ENCODE data around the gene TM4SF1. TPM values are rescaled to one million over a fixed set of nuclear protein-coding genes. Genes with fewer than 3 reads are reported as not detected.

TM4SF1 gene
- total and polyA plus RNA-seq, 2 donors from 2014 or later, result 101 to 173 TPM

DNA sequence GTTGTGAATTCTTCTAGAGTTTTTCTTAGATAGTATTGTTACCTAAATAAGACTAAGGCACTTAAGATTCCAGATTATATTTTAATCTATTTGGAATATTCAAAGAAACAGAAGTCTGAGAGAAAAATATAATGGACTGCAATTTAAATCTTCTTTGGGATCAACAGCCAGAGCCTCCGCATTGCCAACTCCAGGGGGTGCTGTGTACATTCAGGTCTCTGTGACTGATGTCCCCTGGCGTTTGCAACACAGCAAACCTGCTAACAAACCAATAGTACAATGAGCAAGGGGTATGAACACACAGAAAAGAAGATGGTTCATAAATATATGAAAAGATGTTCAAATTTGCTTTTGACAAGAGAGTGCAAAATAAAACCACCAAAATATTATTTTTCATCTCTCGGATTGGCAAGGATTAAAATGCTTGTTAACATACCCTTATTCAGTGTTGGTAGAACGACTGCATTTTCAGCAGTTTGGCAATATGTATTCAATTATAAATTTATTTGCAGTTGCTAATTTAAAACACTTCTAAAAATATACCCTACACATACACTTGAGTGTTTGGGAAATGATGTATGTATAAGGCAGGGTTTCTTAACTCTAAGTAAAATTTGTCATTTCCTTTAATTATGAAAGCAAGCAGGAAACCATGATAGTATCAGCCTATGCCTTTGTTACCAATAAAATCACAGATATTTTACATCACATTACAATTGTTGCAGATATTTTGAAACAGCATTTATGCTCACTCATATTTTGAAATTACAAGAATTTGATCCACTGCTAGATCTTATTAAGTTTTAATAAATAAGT lies 16.1 kb upstream of the TM4SF1 start:
- H3K9me3 ChIP-seq (ENCODE audit: control insufficient read depth in 2 of 3, insufficient read depth in 1 of 3, low read length in 3 of 3), result no peaks in the 10 kb centered on the region
- TF ChIP-seq, protein P1, sequence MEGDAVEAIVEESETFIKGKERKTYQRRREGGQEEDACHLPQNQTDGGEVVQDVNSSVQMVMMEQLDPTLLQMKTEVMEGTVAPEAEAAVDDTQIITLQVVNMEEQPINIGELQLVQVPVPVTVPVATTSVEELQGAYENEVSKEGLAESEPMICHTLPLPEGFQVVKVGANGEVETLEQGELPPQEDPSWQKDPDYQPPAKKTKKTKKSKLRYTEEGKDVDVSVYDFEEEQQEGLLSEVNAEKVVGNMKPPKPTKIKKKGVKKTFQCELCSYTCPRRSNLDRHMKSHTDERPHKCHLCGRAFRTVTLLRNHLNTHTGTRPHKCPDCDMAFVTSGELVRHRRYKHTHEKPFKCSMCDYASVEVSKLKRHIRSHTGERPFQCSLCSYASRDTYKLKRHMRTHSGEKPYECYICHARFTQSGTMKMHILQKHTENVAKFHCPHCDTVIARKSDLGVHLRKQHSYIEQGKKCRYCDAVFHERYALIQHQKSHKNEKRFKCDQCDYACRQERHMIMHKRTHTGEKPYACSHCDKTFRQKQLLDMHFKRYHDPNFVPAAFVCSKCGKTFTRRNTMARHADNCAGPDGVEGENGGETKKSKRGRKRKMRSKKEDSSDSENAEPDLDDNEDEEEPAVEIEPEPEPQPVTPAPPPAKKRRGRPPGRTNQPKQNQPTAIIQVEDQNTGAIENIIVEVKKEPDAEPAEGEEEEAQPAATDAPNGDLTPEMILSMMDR (IDR thresholded peaks at IDR 0.05; ENCODE audit: borderline replicate concordance, extremely low read depth, insufficient read depth), result peak; percentile 91
- H3K9ac ChIP-seq (ENCODE audit: low read length in 3 of 3), result no peak overlapping the region
- no peak overlapping the region for H3K27ac ChIP-seq (ENCODE audit: low read depth in 2 of 2, low read length in 2 of 2)
- no peaks in the 10 kb centered on the region for H3K36me3 ChIP-seq (ENCODE audit: control insufficient read depth in 2 of 3, insufficient read depth in 3 of 3, low read length in 3 of 3)
- DNase-seq, result peak; percentile 54 to 85 (median 75)
- peak; percentile 79 for FAIRE-seq
- intact Hi-C loops (cut with DNase I), result loop anchor here (10.0 kb wide), 1 partner anchor 81 kb away; the partner anchor contains the start of gene TM4SF4
- peaks cover 0 to 5% (median 0%) of the 10 kb centered on the region in 3 donors for H3K4me1 ChIP-seq (ENCODE audit: control insufficient read depth in 2 of 3, insufficient read depth in 2 of 3, low read depth in 1 of 3, low read length in 3 of 3)
- no peak overlapping the region for H3K4me3 ChIP-seq (ENCODE audit: low read length in 3 of 3)
- no peaks in the 10 kb centered on the region for H3K27me3 ChIP-seq (ENCODE audit: control insufficient read depth, insufficient read depth, low read length)

DNA sequence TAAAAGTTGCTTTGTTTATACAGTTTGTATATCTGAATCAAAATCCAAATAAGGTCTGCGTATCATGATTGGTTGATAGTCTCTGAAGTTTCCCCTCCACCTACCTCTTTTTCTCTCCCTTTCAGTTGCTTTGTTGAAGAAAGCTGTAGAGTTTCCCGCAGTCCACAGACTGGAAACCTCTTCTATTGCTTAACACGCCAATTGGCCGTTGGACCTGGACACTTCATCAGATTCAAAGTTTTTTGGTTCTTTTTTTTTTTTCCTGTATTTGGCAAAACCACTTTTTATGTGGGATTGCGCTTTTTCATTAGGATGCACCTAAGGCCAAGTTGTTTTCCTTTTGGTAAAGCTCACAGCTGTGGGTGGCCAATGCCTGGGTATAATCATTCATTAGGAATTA lies 14.5 kb upstream of the TM4SF1 start:
- TF ChIP-seq, protein P1 (IDR thresholded peaks at IDR 0.05; ENCODE audit: borderline replicate concordance, extremely low read depth, insufficient read depth), result no peak
- FAIRE-seq (no peak), DNase-seq (no peak)
- Histone ChIP-seq H3K4me1 (ENCODE audit: control insufficient read depth in 2 of 3, insufficient read depth in 2 of 3, low read depth in 1 of 3, low read length in 3 of 3) (peaks cover 0 to 8% (median 0%) of the 10 kb centered on the region in 3 donors), H3K27me3 (ENCODE audit: control insufficient read depth, insufficient read depth, low read length) (no peaks in the 10 kb centered on the region), H3K27ac (ENCODE audit: low read depth in 2 of 2, low read length in 2 of 2) (no peak overlapping the region), H3K4me3 (ENCODE audit: low read length in 3 of 3) (no peak overlapping the region), H3K36me3 (ENCODE audit: control insufficient read depth in 2 of 3, insufficient read depth in 3 of 3, low read length in 3 of 3) (no peaks in the 10 kb centered on the region), H3K9me3 (ENCODE audit: control insufficient read depth in 2 of 3, insufficient read depth in 1 of 3, low read length in 3 of 3) (no peaks in the 10 kb centered on the region), H3K9ac (ENCODE audit: low read length in 3 of 3) (no peak overlapping the region)
- intact Hi-C loops (cut with DNase I), result loop anchor here (10.0 kb wide), 1 partner anchor 83 kb away; the partner anchor contains the start of gene TM4SF4

DNA sequence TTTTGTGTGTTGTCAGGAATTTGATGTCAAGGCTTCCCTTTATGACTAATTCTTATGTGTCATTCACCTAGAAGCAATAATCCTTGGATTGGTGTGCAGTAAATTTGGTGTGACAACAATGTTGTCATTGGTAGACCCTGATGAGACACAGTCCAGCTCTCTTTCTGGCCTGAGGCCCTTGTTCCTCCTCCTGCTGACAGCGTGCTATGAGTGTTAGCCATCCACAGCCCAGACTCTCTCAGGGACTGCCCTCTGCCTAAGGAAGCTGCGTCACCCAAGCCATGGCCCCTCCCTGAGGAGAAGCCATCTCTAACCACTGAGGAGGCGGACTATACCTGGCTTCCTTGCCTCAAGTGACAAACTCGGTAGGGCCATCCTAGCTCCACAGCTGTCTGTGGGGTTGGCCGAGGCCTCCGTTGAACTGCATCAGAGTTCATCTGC lies 13.3 kb upstream of the TM4SF1 start:
- Histone ChIP-seq H3K27ac (ENCODE audit: low read depth in 2 of 2, low read length in 2 of 2) (no peak overlapping the region), H3K4me3 (ENCODE audit: low read length in 3 of 3) (no peak overlapping the region), H3K36me3 (ENCODE audit: control insufficient read depth in 2 of 3, insufficient read depth in 3 of 3, low read length in 3 of 3) (no peaks in the 10 kb centered on the region), H3K9me3 (ENCODE audit: control insufficient read depth in 2 of 3, insufficient read depth in 1 of 3, low read length in 3 of 3) (no peaks in the 10 kb centered on the region), H3K9ac (ENCODE audit: low read length in 3 of 3) (no peak overlapping the region), H3K4me1 (ENCODE audit: control insufficient read depth in 2 of 3, insufficient read depth in 2 of 3, low read depth in 1 of 3, low read length in 3 of 3) (peaks cover 0 to 8% (median 0%) of the 10 kb centered on the region in 3 donors), H3K27me3 (ENCODE audit: control insufficient read depth, insufficient read depth, low read length) (no peaks in the 10 kb centered on the region)
- intact Hi-C loops (cut with DNase I), result loop anchor here (10.0 kb wide), 1 partner anchor 84 kb away; the partner anchor contains the start of gene TM4SF4
- FAIRE-seq (no peak), DNase-seq (no peak)
- TF ChIP-seq, protein P1 (IDR thresholded peaks at IDR 0.05; ENCODE audit: borderline replicate concordance, extremely low read depth, insufficient read depth), result no peak
